CD4-positive, alpha-beta T cell treated with Interleukin-4 for 1 hour (primary cell): ENCODE data around the gene UFD1.

ENCODE experiments used
- DNase-seq, 2 donors: peaks; one replicate each; pipeline ENCODE4 v3.0.0-alpha.2; 2020 to 2022

Gene UFD1

GRCh38 chr22:19494676-19495173 is 15.7 kb upstream of the UFD1 start:
- no peak for DNase-seq

- DNase-seq: no peak
These were observed 15.1 kb upstream of the UFD1 start for GRCh38 chr22:19494001-19494560.

GRCh38 chr22:19492504-19493174 is 13.6 kb upstream of the UFD1 start:
- no peak for DNase-seq

- no peak for DNase-seq
These were observed 11.7 kb upstream of the UFD1 start for GRCh38 chr22:19490628-19491230.

GRCh38 chr22:19488884-19489843 is 10.2 kb upstream of the UFD1 start:
- DNase-seq: no peak

GRCh38 chr22:19488285-19488684 is 9.3 kb upstream of the UFD1 start:
- no peak for DNase-seq

GRCh38 chr22:19483481-19484244 is 4.7 kb upstream of the UFD1 start:
- no peak for DNase-seq

GRCh38 chr22:19482297-19482696 is 3.3 kb upstream of the UFD1 start:
- no peak for DNase-seq

GRCh38 chr22:19480789-19481188 is 1.8 kb upstream of the UFD1 start:
- no peak for DNase-seq

- DNase-seq: no peak
These were observed 1.2 kb upstream of the UFD1 start for GRCh38 chr22:19480173-19480568.

GRCh38 chr22:19479355-19480172 is 571 bp upstream of the UFD1 start, which contains the start of gene CDC45:
CDC45 (plus strand) TSS chr22:19479920; CDS start chr22:19479969, 49 bp downstream.
- DNase-seq: peak; percentile 97 to 98

- DNase-seq: peak in 1 of 2 donors; percentile 18
These were observed 720 bp downstream of the UFD1 start for GRCh38 chr22:19478045-19478900.

GRCh38 chr22:19477321-19478044 is 1.5 kb downstream of the UFD1 start:
- DNase-seq: peak in 1 of 2 donors; percentile 43

- DNase-seq: no peak
These were observed 3.0 kb downstream of the UFD1 start for GRCh38 chr22:19476023-19476422.

GRCh38 chr22:19473578-19473977 is 5.4 kb downstream of the UFD1 start:
- no peak for DNase-seq

- no peak for DNase-seq
These were observed 6.8 kb downstream of the UFD1 start for GRCh38 chr22:19472233-19472632.

- no peak for DNase-seq
These were observed 7.4 kb downstream of the UFD1 start for GRCh38 chr22:19471572-19471971.

- DNase-seq: no peak
These were observed 9.0 kb downstream of the UFD1 start for GRCh38 chr22:19470010-19470409.

- DNase-seq: no peak
These were observed 9.6 kb downstream of the UFD1 start for GRCh38 chr22:19469421-19469820.

- no peak for DNase-seq
These were observed 11.1 kb downstream of the UFD1 start for GRCh38 chr22:19467912-19468311.
